Stimulated activated naive CD4-positive, alpha-beta T cell (primary cell): ENCODE results near the gene COBL.
A peak's percentile ranks its signal among the peaks of the same experiment; 100 is the strongest.

ENCODE experiments used
- DNase-seq, 6 experiments: peaks; one replicate each; lab custom pipeline; 2025; lab: John Stamatoyannopoulos, UW

The COBL gene

GRCh38 chr7:51141451-51142003 lies 175.1 kb downstream of the COBL start:
- peak in 2 of 6 experiments; percentile 7 to 22 for DNase-seq

DNA sequence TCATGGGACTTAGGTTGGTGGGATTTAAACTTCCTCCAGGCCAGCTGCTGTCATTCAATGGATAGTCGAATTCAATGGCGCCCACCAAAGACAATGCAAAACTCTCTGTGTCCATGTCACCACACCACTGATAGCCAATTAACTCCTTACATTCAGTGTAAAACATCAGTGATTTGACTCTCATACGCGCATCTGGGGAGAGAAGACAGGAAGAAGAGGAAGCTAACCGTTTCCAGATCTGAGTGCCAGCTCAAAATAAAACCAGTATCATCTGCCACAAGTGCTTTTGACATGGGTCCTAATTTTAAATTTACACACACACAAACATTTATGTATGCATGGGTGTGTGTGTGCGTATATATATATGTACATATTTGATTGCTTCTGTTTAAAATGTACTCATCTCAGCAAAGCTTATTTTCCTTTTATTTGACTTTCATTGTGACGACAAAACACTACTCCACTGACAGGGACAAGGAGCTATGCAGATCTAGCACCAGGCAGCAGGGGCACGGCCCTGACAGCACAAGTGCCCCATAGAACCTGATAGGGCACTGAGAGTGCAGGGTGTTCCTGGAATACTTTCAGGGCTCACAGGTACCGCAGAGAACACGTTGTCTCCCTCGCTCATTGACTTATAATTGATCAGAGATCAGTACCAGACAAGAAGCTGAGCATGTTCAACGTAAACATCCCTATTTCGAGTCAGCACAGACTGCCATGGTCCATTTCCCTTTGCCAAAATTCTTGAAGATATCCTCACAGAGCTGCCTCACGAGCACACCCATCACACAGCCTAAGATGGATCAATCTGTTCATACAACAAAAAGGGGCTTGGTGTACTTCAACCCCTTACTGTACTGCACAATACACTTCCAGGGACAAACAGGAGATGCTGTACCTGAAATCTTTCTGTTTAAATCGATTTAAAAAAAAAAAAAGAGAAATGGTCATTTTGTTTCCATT lies 176.1 kb downstream of the COBL start:
- no peak for DNase-seq

- DNase-seq = no peak
Observed at GRCh38 chr7:51139796-51140195, 176.8 kb downstream of the COBL start.

DNA sequence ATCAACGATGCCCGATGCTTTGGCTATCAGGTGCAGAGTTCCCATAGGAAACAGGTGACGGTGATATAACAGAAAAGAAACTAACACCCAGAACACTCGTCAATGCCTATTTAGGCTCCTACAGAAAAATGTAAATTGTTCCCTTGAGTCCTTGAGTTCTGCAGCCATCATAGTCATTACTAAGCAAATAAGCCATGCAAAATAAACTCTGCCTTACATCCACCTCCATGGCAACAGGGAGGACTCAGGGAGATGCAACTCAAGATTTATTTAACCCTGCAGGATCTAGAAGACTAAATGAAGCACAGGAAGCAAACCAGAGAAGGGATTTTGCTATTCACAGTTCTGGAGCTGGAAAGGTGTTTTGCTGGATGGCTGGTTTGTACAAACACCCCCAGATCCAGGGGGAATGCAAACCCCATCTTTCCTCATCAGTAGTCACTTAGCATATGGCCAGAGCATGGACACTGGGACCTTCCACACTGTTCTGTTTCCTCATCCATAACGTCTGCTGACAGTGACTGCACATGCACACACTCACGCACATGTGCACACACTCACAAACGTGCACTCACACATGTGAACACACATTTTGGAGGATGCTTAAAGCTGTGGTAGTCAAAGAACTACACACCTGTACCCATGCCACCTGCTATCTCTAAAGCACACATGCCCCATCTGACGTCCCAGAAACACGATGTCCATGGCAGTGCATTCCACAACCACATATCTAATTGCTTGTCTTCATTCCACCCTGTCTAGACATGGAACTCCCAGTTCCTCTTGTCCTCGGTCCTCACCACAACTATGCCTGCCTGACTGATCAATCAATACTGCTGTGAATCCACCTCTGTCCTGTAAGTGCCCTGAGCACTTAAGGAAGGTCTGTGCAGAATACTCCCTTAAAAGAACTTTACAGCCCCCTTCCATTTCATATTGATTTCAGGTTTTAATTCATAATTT lies 178.2 kb downstream of the COBL start:
- DNase-seq = no peak

DNA sequence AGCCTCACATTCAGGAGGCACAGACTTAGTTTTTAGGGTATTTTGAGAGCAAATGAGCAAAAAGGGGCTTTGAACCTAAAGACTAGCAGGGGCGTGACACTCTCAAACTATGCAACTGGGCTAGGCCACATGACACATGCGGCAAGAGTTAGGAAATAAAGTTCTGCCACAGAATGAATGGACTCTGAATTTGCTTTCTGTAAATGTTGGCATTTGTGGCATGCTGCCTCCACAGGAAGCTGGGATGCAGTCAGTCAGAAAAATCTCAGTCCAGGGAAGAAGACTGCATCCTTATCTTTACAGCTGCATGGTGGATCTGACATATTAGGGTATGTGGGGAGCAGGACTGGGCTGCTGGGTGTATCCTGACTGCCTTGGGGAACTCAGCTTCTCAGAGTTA lies 181.0 kb downstream of the COBL start:
- no peak for DNase-seq

GRCh38 chr7:51134013-51134441 lies 182.6 kb downstream of the COBL start:
- DNase-seq = no peak

DNA sequence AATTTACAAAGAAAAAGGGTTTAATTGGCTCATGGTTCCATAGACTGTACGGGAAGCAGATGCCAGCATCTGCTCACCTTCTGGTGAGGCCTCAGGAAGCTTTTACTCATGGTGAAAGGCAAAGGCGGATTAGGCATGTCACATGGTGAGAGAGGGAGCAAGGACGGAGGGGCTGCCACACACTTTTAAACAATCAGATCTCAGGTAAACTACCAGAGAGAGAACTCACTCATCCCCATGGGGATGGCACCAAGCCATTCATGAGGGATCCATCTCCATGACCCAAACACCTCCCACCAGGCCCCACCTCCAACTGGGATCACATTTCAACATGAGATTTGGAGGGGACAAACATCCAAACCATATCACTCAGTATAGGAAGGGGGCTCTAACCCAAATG lies 183.9 kb downstream of the COBL start:
- no peak for DNase-seq

GRCh38 chr7:51129527-51130472 lies 186.8 kb downstream of the COBL start:
- no peak for DNase-seq

DNA sequence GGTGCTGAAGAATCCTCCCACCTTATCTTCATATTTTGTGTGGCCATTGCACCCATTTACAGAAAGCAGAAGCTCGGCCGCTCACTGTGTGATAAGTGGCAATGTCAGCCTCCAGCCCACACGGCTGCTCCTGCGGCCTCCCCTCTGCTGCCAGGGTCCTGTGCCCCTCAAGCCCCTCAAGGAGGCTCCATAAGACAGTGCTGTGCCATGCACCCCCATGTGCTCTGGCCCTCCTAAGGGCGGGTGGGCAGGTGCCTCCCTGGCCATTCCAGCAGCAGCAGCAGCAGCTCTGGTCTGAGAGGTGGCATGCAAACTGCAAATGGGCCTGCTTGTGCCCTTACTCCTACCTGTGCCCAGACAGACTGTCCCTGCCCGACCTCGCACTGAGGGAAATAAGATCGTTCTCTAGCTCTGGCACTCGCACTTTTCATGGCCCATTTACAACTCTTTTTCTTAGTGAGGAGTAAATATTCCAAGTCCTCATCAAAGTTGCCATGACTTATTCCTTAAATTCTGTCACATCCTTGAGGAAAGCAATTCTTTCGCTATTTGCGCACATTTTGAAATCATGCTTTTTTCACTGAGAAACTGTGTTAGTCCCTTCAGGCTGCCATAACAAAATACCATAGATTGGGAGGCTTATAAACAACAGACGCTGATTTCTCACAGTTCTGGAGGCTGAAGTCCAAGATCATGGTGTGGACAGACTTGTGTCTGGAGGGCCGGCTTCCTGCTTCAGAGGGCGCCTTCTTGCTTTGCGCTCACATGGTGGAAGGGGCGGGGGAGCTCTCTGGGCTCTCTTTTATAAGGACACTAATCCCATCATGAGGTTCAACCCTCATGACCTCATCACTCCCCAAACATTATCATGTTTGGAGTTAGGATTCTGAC lies 187.8 kb downstream of the COBL start:
- DNase-seq = no peak

DNA sequence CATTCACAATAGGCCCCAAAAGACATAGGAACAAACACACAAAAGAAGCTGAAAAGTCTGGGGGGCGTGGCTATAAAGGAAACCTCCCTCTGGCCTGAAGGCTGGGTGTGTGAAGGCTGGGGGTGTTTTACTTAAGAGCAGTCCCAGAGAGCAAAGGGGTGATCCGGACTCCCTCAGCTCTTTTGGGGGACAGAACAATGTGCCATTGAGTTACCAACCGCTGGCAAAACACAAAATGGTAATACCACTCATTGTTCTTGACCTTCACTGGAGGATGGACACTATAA lies 189.0 kb downstream of the COBL start:
- DNase-seq = no peak

DNA sequence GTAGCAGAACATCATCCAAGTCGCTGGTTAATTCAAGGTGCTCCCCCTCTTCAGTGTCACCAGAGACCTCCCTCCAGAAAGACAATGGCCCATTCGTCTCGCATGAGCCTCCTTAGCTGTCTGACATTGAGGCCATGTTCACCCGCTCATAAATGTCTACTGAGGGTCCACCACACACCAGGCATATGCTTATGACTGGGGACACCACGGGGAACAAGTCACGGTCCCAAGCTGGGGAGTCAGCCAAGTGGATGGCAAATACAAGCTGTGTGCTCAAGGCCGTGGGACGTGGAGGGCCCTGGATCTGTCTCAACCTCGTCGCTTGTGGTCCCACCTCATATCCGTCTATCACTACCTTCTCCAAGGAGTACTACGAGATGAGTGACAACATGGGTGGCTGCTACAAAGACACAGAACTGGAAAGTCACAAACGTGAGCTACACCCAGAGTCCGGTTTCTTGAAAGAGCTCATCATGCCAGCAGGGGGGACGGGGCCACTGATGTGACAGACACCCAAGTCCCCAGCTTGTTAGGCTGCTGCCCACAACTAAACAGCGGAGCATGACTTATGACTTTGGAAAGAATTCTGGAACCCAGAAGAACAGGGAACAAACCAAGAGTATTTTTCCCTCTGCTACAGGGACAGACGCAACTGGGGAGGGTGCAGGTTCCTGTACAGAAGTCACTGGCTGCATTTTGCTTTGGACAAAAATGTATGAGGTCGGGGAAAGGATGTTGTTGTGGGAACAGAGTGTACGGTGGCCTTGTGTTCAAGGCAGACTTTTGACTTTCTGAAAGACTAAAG lies 189.6 kb downstream of the COBL start:
- DNase-seq = no peak

- no peak for DNase-seq
Observed at GRCh38 chr7:51126324-51126723, 190.3 kb downstream of the COBL start.

DNA sequence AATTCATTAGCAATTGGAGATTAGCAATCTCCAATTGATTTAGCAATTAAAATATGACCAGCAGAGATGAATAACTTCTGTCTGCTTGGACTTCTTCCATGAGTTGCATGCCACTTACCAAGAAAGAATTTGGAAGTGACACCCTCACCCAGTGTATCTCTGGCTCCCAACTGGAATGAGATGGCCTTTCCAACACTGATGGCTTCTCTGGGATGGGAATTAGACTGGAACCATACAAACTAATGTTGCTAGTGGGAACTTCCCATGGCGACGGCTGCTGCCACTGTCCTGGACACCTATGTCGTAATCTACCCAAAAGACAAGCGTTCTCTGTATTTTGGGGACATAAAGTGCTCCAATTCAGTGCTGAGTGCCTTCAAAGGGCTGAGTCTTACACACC lies 192.3 kb downstream of the COBL start:
- DNase-seq = no peak

- no peak for DNase-seq
Observed at GRCh38 chr7:51123322-51124019, 193.1 kb downstream of the COBL start.

GRCh38 chr7:51121931-51122425 lies 194.6 kb downstream of the COBL start:
- peak in 2 of 6 experiments; percentile 3 to 18 for DNase-seq

DNA sequence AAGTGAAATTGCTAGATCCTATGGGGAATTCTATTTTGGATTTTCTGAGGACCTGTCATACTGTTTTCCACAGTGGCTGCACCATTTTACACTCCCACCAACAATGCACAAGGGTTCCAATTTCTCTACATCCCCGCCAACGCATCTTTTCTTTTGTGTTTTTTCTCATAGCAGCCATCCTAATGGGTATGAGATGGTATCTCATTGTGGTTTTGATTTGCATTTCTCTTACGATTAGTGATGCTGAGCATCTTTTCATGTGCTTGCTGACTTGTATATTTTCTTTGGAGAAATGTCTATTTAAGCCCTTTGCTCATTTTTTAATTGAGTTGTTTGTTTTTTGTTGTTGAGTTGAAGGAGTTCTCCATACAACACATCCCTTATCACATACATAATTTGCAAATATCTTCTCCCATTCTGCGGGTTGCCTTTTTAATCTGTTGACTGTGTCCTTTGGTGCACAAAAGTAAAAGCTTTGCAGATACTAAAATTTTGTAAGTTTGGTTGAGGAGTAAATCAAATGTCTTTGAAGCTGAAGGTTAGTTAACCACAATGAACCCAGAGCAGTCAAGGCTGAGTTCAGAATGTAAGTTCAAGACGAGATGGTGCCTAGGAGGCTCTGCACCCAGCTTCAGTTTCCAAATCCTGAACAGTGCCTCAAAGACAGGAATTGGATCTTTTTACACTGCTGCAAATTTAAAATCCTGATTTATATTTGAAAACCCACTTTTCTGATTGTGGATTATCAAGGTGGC lies 195.4 kb downstream of the COBL start:
- DNase-seq = peak in 1 of 6 experiments; percentile 6

DNA sequence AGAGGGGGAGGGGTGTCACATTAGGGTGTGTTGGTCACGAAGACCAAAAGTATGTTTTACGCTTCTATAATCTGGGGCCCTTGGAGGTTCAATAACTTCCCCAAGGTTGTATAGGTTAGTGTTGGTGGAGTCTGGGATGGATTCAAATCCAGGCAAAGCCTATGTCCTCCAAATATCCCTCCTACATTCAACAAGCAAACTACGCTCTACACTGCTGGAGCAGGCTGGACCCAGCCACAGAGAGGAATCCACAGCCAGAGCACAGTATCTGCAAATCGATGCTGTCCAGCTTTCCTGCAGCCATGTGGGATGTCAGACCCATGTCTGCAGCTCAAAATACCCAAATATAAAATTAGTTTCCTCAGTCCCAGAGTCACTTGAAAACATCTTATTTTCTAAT lies 198.0 kb downstream of the COBL start:
- no peak for DNase-seq

- DNase-seq = no peak
Observed at GRCh38 chr7:51114501-51114900, 202.1 kb downstream of the COBL start.
